G401 (cell line): ENCODE results near the gene CLDND1. TPM values are rescaled to one million over a fixed set of nuclear protein-coding genes. Genes with fewer than 3 reads are reported as not detected.

Experiments
- DNase-seq: peaks from one replicate; pipeline ENCODE4 v3.0.0-alpha.2; 2015; ENCODE audit warnings: low spot score
- in situ Hi-C: cut with HindIII; loops from 2 replicates; pipeline ENCODE4 v1.10.0; 2016; ENCODE audit warnings: low sequenced_read_pairs, mixed read lengths
- total RNA-seq: library from RNA; depleted of rRNA; stranded (reverse); fragments of >200 nt; shearing (Covaris generic); gene quantifications from 2 replicates; pipeline ENCODE4 v1.2.3, GENCODE V29; 2014; rRNA removed

The CLDND1 gene
- total RNA-seq, 1 experiment from 2014 or later: 25.6 TPM

- peak; percentile 61 for DNase-seq
- in situ Hi-C loops: no loop called here
Measured at GRCh38 chr3:98521897-98522543, 682 bp downstream of the CLDND1 start.

DNA sequence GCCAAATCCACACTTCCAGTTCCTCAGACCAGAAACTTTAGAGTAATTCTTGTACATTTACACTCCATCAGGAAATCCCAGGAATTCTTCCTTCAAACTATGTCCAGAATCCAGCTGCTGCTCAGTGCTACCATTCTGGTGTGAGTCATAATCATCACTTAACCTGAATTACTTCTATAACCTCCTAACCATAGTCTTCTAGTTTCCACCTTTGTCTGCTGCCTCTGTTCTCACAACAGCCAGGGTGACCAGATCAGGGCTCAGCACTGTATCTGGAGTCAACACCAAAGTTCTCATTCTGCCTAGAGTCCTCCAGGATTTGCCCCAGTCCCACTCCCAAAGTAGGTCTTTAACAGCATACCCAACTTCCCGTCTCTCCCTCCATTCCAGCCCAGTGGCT, 3.4 kb downstream of the CLDND1 start:
- in situ Hi-C loops: no loop called here
- no peak for DNase-seq

DNA sequence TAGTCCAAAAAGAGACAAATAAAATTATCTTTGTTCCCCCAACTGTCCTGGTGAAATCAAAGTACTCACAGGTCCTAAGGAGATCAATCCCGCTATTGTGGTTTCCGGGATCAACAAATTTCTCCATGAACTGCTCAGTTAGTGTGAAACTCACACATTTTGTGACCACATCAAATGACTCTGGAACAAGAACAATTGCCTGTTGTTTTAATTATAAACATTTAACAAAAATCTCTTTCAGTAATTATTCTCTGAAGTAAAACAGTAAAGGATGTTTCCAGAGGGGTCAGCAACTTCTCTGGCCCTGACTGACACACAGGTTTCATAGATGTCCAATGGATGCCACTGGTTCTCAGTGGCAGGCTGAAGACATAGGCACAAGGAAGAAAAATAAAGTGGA, 3.9 kb downstream of the CLDND1 start:
- no peak for DNase-seq
- in situ Hi-C loops: no loop called here

- no peak for DNase-seq
- in situ Hi-C loops: no loop called here
Measured at GRCh38 chr3:98514948-98515347, 7.8 kb downstream of the CLDND1 start.

DNA sequence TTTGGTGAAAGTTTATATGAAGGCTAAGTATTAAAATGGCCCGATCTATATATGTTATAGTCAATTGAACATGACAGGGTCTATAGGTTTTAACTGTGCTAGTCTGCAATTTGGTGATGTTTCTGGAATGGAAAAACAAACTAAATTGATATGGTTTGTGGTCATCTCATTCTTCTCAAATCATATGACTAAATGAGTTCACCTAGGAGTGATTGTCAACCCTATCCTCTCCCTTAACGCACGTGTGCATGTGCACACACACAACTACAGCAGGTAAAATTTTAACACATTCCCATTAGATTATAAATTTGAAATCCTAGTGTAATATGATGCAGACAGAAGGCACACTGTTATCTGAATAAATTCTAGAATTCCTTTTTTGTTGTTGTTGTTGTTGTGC, 9.0 kb downstream of the CLDND1 start:
- no peak for DNase-seq
- in situ Hi-C loops: no loop called here

DNA sequence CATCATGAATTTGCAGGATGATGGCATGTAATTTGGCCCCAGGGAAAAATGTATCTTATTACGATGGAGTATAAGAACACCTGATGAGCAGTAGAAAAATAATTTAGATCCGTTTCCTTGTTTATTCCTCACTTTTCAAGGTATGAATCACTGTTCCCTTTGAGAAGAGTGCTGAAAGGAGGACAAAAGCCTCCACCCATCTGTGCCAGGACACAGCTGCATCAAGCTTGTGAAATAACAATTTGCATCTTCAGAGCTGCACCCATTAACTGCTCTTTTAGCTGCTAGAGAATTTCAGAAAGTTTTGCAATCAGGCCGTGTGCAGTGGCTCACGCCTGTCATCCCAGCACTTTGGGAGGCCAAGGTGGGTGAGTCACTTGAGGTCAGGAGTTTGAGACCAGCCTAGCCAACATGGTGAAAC, 9.6 kb downstream of the CLDND1 start:
- no peak for DNase-seq

GRCh38 chr3:98512576-98512975, 10.1 kb downstream of the CLDND1 start:
- in situ Hi-C loops: no loop called here
- DNase-seq: no peak

More for the DNA sequence above, 9.6 kb downstream of the CLDND1 start:
- in situ Hi-C loops: no loop called here

DNA sequence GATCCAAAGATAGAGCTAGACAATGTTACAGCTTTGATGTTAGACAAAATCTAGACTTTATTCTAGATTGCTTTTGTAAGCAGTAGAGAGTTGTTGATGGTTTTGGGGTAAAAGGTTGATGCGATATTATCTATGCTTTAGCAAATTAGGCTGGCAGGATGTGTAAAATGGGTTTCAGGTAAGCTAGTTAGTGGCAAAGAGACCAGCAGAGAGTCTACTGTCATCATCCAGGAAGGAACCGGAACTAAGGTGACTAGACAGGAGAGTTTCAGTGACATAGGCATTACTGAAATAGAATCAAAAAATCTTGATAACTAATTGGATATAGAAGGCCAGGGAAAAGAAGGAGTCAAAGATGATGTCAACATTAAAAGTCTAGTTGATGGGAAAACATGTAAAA, 14.1 kb downstream of the CLDND1 start:
- DNase-seq: no peak
- in situ Hi-C loops: no loop called here

- DNase-seq: no peak
- in situ Hi-C loops: no loop called here
Measured at GRCh38 chr3:98504539-98504938, 18.2 kb downstream of the CLDND1 start.

GRCh38 chr3:98501863-98502576, 20.7 kb downstream of the CLDND1 start:
- in situ Hi-C loops: no loop called here
- DNase-seq: no peak

GRCh38 chr3:98501270-98501669, 21.4 kb downstream of the CLDND1 start:
- in situ Hi-C loops: no loop called here
- no peak for DNase-seq

- DNase-seq: no peak
- in situ Hi-C loops: no loop called here
Measured at GRCh38 chr3:98500019-98500418, 22.7 kb downstream of the CLDND1 start.

- DNase-seq: no peak
- in situ Hi-C loops: no loop called here
Measured at GRCh38 chr3:98497381-98497780, 25.3 kb downstream of the CLDND1 start, which contains the start of gene OR5K2. Gene OR5K2 (plus strand): TSS chr3:98497681. CDS start chr3:98497681, 0 bp downstream.

GRCh38 chr3:98483626-98484025, 39.1 kb downstream of the CLDND1 start:
- in situ Hi-C loops: no loop called here

DNA sequence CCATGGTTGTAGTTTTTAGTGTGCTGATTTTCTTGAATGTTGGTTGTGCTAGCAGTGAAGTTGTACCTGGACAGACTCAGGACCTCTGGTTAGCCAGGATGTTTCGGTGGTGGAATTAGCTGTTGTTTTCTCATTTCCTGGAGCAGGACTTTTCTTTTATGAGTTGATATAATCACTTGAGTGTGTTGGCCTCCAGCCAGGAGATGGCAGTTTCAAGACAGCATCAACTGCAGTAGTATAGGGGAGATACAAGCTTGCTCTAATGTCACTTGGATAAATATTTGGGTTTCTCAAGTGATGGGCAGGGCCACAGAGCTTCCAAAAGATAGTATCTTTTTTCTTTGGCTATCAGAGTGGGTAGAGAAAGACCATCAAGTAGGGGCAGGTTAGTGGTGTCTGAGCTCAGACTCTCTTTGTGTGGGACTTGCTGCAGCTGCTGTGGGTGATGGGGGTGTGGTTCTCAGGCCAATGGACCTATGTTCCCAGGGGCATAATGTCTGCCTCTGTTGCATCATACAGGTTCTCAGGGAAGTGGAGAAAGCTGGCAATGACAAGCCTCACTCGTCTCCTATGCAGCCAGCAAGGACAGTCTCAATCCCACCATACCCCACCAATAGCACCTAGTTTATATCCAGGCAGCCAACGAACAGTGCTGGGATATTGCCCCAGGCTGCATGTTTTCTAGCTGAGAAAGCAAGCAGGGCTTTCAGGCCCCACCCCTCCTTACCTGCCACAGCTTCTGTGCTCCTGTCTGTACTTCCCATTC, 39.8 kb downstream of the CLDND1 start:
- in situ Hi-C loops: no loop called here
- no peak for DNase-seq

More at GRCh38 chr3:98483626-98484025, 39.1 kb downstream of the CLDND1 start:
- DNase-seq: no peak

Other genes starting within 250 kb of the CLDND1 start
- not detected in 2 replicates for gene OR5H2, start 240.4 kb downstream of the CLDND1 start, total RNA-seq
- gene OR5K4, start 169.0 kb downstream of the CLDND1 start, total RNA-seq: not detected in 2 replicates
- not detected in 2 replicates for gene OR5K3, start 132.2 kb downstream of the CLDND1 start, total RNA-seq
- gene OR5K1, start 59.7 kb downstream of the CLDND1 start, total RNA-seq: not detected in 2 replicates
- gene OR5K2, start 25.2 kb downstream of the CLDND1 start, total RNA-seq: not detected in 2 replicates
- gene GPR15, start 9.1 kb upstream of the CLDND1 start, total RNA-seq: not detected in 2 replicates
- gene CPOX, start 70.7 kb upstream of the CLDND1 start, total RNA-seq: 23.1 and 28.6 TPM in 2 replicates
- gene ST3GAL6, start 240.4 kb upstream of the CLDND1 start, total RNA-seq: not detected in 2 replicates